ENCODE measurements around the gene VPS52. TPM values are rescaled to one million over a fixed set of nuclear protein-coding genes. Genes with fewer than 3 reads are reported as not detected.

VPS52 gene
- total RNA-seq, 2 donors from 2014 or later, result 37.1 to 40.5 TPM

DNA sequence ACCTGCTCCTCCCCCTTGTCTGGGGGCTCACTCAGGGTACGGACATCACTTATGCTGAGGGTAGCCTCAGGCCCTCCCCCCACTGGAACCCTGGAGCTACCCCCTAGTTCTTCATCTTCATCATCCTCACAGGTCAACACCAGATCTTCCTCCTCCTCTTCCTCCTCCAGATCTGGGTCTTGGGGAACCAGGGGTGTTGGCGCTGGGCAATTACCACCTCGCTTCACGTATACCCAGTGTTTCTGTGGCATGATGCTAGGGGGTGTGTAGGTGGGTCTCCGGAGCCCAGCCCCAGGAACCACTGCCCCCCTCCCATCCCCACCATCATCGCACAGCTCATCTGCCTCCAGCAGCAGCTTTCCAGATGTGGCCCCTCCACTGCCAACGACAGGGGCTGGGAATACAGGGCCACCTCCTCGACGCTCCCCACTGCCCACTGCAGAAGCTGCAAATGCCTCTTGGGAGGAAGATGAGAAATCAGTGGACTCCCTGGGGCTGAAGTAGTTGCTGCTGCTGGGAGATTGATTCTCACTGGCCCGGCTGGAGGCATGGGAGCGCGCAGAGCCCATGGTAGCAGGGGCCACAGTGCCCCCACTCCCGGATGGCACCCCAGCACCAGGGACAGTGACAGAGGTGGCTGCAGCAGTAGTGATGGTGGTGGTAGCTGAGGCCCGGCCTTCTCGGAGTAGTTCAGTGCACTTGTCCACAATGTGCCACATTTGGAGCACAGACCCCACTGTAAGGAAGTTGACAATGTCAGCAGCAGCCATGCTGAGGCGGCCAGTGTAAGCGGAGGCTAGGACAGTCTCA lies 44.3 kb upstream of the VPS52 start:
- DNase-seq (no peak), ATAC-seq (no peak)
- H3K4me3 ChIP-seq, result no peak overlapping the region
- H3K4me1 ChIP-seq, result peaks cover 63% of the 10 kb centered on the region
- intact Hi-C loops (cut with DNase I), result no loop called here
- no peaks in the 10 kb centered on the region for H3K9me3 ChIP-seq
- H3K27me3 ChIP-seq, result no peaks in the 10 kb centered on the region
- peaks cover 3 to 4% of the 10 kb centered on the region in 2 donors for H3K36me3 ChIP-seq (replicated peaks in 1 of 2; ENCODE audit: insufficient read depth in 1 of 2, low read depth in 2 of 2)
- H3K27ac ChIP-seq, result no peak overlapping the region
- TF ChIP-seq POLR2A (IDR thresholded peaks at IDR 0.05), result no peak
- TF ChIP-seq, protein P1, sequence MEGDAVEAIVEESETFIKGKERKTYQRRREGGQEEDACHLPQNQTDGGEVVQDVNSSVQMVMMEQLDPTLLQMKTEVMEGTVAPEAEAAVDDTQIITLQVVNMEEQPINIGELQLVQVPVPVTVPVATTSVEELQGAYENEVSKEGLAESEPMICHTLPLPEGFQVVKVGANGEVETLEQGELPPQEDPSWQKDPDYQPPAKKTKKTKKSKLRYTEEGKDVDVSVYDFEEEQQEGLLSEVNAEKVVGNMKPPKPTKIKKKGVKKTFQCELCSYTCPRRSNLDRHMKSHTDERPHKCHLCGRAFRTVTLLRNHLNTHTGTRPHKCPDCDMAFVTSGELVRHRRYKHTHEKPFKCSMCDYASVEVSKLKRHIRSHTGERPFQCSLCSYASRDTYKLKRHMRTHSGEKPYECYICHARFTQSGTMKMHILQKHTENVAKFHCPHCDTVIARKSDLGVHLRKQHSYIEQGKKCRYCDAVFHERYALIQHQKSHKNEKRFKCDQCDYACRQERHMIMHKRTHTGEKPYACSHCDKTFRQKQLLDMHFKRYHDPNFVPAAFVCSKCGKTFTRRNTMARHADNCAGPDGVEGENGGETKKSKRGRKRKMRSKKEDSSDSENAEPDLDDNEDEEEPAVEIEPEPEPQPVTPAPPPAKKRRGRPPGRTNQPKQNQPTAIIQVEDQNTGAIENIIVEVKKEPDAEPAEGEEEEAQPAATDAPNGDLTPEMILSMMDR (IDR thresholded peaks at IDR 0.05), result no peak
- 90 to 93% methylated on average over 9 to 17 of the region's 17 CpGs for WGBS, 2 donors

DNA sequence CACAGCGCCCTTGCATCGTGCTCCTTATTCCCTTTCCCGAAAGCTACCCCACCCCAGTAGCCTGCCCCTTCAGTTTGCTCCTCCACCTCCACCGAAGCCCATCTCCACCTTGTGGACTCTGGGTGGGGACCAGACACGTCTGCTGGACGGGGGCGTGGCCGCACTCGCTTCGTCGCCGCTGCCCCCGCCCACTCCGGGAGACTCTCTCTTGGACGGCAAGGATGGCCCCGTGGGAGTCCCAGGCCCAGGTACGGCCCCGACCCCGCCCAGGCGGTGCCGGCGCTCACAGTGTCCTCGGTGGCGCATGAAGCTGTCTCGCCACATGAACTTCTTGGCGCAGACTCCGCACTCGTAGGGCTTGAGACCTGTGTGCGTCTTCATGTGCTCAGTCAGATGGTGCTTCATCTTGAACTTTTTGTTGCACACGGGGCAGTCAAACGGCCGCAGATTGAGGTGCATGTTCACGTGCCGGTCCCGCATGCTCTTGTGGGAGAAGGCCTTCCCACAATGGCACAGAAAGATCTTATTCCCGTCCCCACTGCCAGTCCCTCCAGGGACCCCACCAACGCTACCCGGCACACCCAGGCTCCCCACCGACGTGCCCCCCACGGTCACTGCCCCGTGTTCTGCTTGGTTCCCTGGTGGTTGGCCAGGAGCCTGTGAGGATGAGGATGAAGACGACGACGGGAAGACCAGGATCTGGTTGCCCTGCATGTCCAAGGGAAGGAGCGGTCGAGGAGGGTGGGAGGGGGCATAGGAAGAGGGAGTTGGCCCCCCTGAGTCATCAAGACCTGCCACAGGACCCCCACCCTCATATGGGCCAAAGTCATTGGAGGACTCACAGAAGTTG lies 43.5 kb upstream of the VPS52 start:
- ATAC-seq, result no peak
- 39 to 75% methylated on average over 13 to 47 of the region's 47 CpGs for WGBS, 2 donors
- H3K4me1 ChIP-seq, result peaks cover 55% of the 10 kb centered on the region
- H3K4me3 ChIP-seq, result no peak overlapping the region
- H3K36me3 ChIP-seq (replicated peaks in 1 of 2; ENCODE audit: insufficient read depth in 1 of 2, low read depth in 2 of 2), result peaks cover 4 to 6% of the 10 kb centered on the region in 2 donors
- TF ChIP-seq, protein P1 (IDR thresholded peaks at IDR 0.05), result no peak
- TF ChIP-seq POLR2A (IDR thresholded peaks at IDR 0.05), result no peak
- DNase-seq, result peak in 3 of 4 donors; percentile 36 to 46 (median 43)
- no peaks in the 10 kb centered on the region for H3K27me3 ChIP-seq
- H3K9me3 ChIP-seq, result no peaks in the 10 kb centered on the region
- peak overlapping the region; percentile 86 to 97 (median 96) for H3K27ac ChIP-seq
- intact Hi-C loops (cut with DNase I), result no loop called here

DNA sequence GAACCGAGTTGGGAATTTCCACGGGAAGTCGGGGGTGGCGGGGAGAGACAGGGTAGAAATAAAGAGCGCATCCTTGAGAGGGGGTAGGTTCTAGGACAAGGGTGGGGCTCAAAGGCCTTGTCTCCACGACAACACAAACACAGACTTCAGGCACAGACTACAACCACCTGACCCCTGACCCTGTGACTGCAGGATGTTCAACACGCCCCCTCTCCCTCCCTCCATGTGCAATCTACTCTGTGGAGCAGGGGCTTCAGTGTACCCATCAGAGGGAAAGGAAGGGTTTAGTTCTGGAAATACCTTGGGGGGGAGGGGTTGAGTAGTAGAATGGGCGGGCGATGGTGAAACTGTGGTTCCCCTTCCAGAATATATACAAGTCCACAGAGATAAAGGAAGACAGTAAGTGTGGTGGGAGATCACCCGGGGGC lies 42.9 kb upstream of the VPS52 start:
- peaks cover 4 to 7% of the 10 kb centered on the region in 2 donors for H3K36me3 ChIP-seq (replicated peaks in 1 of 2; ENCODE audit: insufficient read depth in 1 of 2, low read depth in 2 of 2)
- ATAC-seq, result peak; percentile 3
- peak overlapping the region in 1 of 2 donors; percentile 91 for H3K4me3 ChIP-seq
- no peak for TF ChIP-seq POLR2A (IDR thresholded peaks at IDR 0.05)
- TF ChIP-seq, protein P1 (IDR thresholded peaks at IDR 0.05), result no peak
- no peaks in the 10 kb centered on the region for H3K27me3 ChIP-seq
- peak; percentile 54 to 76 (median 56) for DNase-seq
- intact Hi-C loops (cut with DNase I), result no loop called here
- H3K4me1 ChIP-seq, result peaks cover 49% of the 10 kb centered on the region
- no peaks in the 10 kb centered on the region for H3K9me3 ChIP-seq
- 6 to 8% methylated on average over 10 of the region's 10 CpGs for WGBS, 2 donors
- H3K27ac ChIP-seq, result peak overlapping the region; percentile 86 to 97 (median 96)

- intact Hi-C loops (cut with DNase I), result no loop called here
- WGBS, 2 donors, result 0% methylated on average over 17 to 46 of the region's 47 CpGs
- ATAC-seq, result peak; percentile 5
Observed at GRCh38 chr6:33313709-33314514, 42.2 kb upstream of the VPS52 start, which contains the start of gene TAPBP. Gene TAPBP, minus strand, starts transcription at chr6:33314078. Its CDS starts 37 bp downstream, at chr6:33314041.

More at GRCh38 chr6:33313709-33314514, 42.2 kb upstream of the VPS52 start, which contains the start of gene TAPBP:
- peaks cover 3 to 4% of the 10 kb centered on the region in 2 donors for H3K36me3 ChIP-seq (replicated peaks in 1 of 2; ENCODE audit: insufficient read depth in 1 of 2, low read depth in 2 of 2)
- no peaks in the 10 kb centered on the region for H3K9me3 ChIP-seq
- TF ChIP-seq POLR2A (IDR thresholded peaks at IDR 0.05), result peak; percentile 35 to 84 (median 80)
- TF ChIP-seq, protein P1 (IDR thresholded peaks at IDR 0.05), result no peak
- peak; percentile 56 to 69 (median 60) for DNase-seq
- H3K4me1 ChIP-seq, result peaks cover 43% of the 10 kb centered on the region
- peak within 1 kb of the TSS; percentile 83 to 91 for H3K4me3 ChIP-seq
- H3K27me3 ChIP-seq, result no peaks in the 10 kb centered on the region
- peak within 1 kb of the TSS; percentile 86 to 97 (median 96) for H3K27ac ChIP-seq

Data from body of pancreas (tissue), 4 donors.